Measurements from ENCODE around the gene USP6. TPM values are rescaled to one million over a fixed set of nuclear protein-coding genes. Genes with fewer than 3 reads are reported as not detected.
"Not testable (repeated sequence)": the region's sequence is repeated elsewhere in the genome, so short reads cannot be mapped to it uniquely, and the experiment has no call there.

The USP6 gene
- total and polyA plus RNA-seq, 10 of the 15 experiments (the other 5 are each of a cell fraction or from before 2014, with no cell fraction given) = under 0.01 to 0.39 (median 0.10) TPM; not detected in 2

DNA sequence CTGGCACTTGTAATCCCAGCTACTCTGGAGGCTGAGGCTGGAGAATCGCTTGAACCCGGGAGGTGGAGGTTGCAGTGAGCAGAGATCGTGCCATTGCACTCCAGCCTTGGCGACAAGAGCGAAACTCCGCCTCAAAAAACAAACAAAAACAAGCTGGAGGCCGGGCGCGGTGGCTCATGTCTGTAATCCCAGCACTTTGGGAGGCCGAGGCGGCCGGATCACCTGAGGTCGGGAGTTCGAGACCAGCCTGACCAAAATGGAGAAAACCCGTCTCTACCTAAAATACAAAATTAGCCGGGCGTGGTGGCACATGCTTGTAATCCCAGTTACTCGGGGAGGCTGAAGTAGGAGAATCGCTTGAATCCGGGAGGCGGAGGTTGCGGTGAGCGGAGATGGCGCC, 38.6 kb upstream of the USP6 start:
- RAD21 ChIA-PET (ENCODE audit: unreplicated experiment); H3K27me3 ChIP-seq (replicated peaks in 1 of 2; ENCODE audit: control insufficient read depth in 2 of 2, insufficient read depth in 2 of 2, low read length in 1 of 2); H3K9ac ChIP-seq (ENCODE audit: control insufficient read depth, insufficient read depth, low read length); FAIRE-seq; H3K36me3 ChIP-seq (ENCODE audit: control insufficient read depth in 2 of 2, insufficient read depth in 2 of 2, low read length in 1 of 2); H3K4me1 ChIP-seq (ENCODE audit: control insufficient read depth, insufficient read depth, low read length); CTCF ChIA-PET; H3K27ac ChIP-seq (ENCODE audit: control insufficient read depth, insufficient read depth); H3K4me2 ChIP-seq (ENCODE audit: control insufficient read depth, insufficient read depth); BruUV-seq (replicated peaks); H2AFZ ChIP-seq (ENCODE audit: control insufficient read depth, low read depth, low read length); H4K20me1 ChIP-seq (ENCODE audit: control insufficient read depth, insufficient read depth); in situ Hi-C loops (cut with MboI); SMC1A ChIA-PET (ENCODE audit: uncharacterized antibody, unreplicated experiment); DNase-seq (ENCODE audit: low read depth, low spot score); H3K79me2 ChIP-seq (ENCODE audit: control insufficient read depth, insufficient read depth, low read length); H3K4me3 ChIP-seq; ATAC-seq: not testable (repeated sequence)
- intact Hi-C loops (cut with micrococcal nuclease; ENCODE audit: unreplicated experiment) = loop anchor here (5.0 kb wide), 1 partner anchor 160 kb away; no protein-coding TSS in a partner anchor
- WGBS (ENCODE audit: insufficient coverage, insufficient replicate concordance, low lambda C conversion rate, missing lambda C conversion rate) = 98% methylated on average over 24 of the region's 24 CpGs
- POLR2A ChIA-PET = interaction anchor here (1.3 to 1.4 kb wide), 2 partner anchors 78 to 110 kb away, joined by 3 to 4 read pairs; partner anchors contain the start of gene SPAG7
- H3K9me3 ChIP-seq (replicated peaks; ENCODE audit: control insufficient read depth, insufficient read depth, low read length) = peaks cover 14% of the 10 kb centered on the region; the same call in 2 of the 3 replicates

- POLR2A ChIA-PET = interaction anchor here (1.3 to 1.5 kb wide), 3 partner anchors 79 to 150 kb away, joined by 3 to 4 read pairs (median 3); partner anchors contain the start of gene SPAG7
- Histone ChIP-seq H3K36me3 (ENCODE audit: control insufficient read depth in 2 of 2, insufficient read depth in 2 of 2, low read length in 1 of 2) (no peaks in the 10 kb centered on the region), H4K20me1 (ENCODE audit: control insufficient read depth, insufficient read depth) (no peaks in the 10 kb centered on the region), H3K79me2 (ENCODE audit: control insufficient read depth, insufficient read depth, low read length) (peaks cover 2% of the 10 kb centered on the region; the same call in 1 of the 2 replicates), H3K27ac (ENCODE audit: control insufficient read depth, insufficient read depth) (peak overlapping the region; percentile 66), H3K4me1 (ENCODE audit: control insufficient read depth, insufficient read depth, low read length) (peaks cover 3% of the 10 kb centered on the region), H3K9ac (ENCODE audit: control insufficient read depth, insufficient read depth, low read length) (peak overlapping the region; percentile 72), H2AFZ (ENCODE audit: control insufficient read depth, low read depth, low read length) (peak overlapping the region; percentile 70), H3K9me3 (replicated peaks; ENCODE audit: control insufficient read depth, insufficient read depth, low read length) (peaks cover 14% of the 10 kb centered on the region; the same call in 2 of the 3 replicates), H3K27me3 (replicated peaks in 1 of 2; ENCODE audit: control insufficient read depth in 2 of 2, insufficient read depth in 2 of 2, low read length in 1 of 2) (no peaks in the 10 kb centered on the region), H3K4me2 (ENCODE audit: control insufficient read depth, insufficient read depth) (peak overlapping the region; percentile 56), H3K4me3 (peak overlapping the region; percentile 67; the same call in 1 of the 2 replicates)
- no peak for ATAC-seq
- RAD21 ChIA-PET (ENCODE audit: unreplicated experiment) = no interaction called here
- 61% methylated on average over 14 of the region's 14 CpGs for WGBS (ENCODE audit: insufficient coverage, insufficient replicate concordance, low lambda C conversion rate, missing lambda C conversion rate)
- in situ Hi-C loops (cut with MboI) = no loop called here
- CTCF ChIA-PET = interaction anchor here (2.6 kb wide), 1 partner anchor 33 kb away, joined by 13 read pairs; the partner anchor contains the start of gene ZNF232
- DNase-seq (ENCODE audit: low read depth, low spot score) = no peak
- TSS peak; percentile 89 for BruUV-seq (replicated peaks)
- SMC1A ChIA-PET (ENCODE audit: uncharacterized antibody, unreplicated experiment) = interaction anchor here (1.3 to 3.3 kb wide), 2 partner anchors 17 to 35 kb away, joined by 4 to 15 read pairs; partner anchors contain the start of gene ZNF232
- FAIRE-seq = no peak
- intact Hi-C loops (cut with micrococcal nuclease; ENCODE audit: unreplicated experiment) = loop anchor here (2.0 to 5.0 kb wide), 2 partner anchors 113 to 160 kb away; partner anchors contain the start of gene ZNF594
- no peak for TF ChIP-seq HDAC2 (IDR thresholded peaks at IDR 0.05)
- no peak for TF ChIP-seq SREBF1 (IDR thresholded peaks at IDR 0.05; ENCODE audit: low read length)
- TF ChIP-seq SUZ12 (IDR thresholded peaks at IDR 0.05; ENCODE audit: unreplicated experiment) = no peak
- TF ChIP-seq ZNF24 (IDR thresholded peaks at IDR 0.05) = no peak
- no peak for TF ChIP-seq EP300 (IDR thresholded peaks at IDR 0.05; ENCODE audit: borderline replicate concordance in 1 of 2, control insufficient read depth in 1 of 2, low read depth in 2 of 2, low read length in 2 of 2)
- no peak for TF ChIP-seq CREM (IDR thresholded peaks at IDR 0.05; ENCODE audit: low read depth)
- no peak for TF ChIP-seq IRF5 (IDR thresholded peaks at IDR 0.05; ENCODE audit: borderline replicate concordance)
- TF ChIP-seq ZBTB11 (CRISPR knock-in tag; IDR thresholded peaks at IDR 0.05) = no peak
- no peak for TF ChIP-seq USF1 (IDR thresholded peaks at IDR 0.05; ENCODE audit: borderline replicate concordance, extremely low read length, insufficient read depth, low read depth, low read length)
- no peak for TF ChIP-seq CBX3 (IDR thresholded peaks at IDR 0.05; ENCODE audit: borderline replicate concordance, low read depth)
- TF ChIP-seq RB1 (IDR thresholded peaks at IDR 0.05; ENCODE audit: borderline replicate concordance) = no peak
Measured at GRCh38 chr17:5077781-5078105, 38.1 kb upstream of the USP6 start.

Measured in GM12878 (cell line).